ENCODE data around the gene ZC3H14.

The ZC3H14 gene

DNA sequence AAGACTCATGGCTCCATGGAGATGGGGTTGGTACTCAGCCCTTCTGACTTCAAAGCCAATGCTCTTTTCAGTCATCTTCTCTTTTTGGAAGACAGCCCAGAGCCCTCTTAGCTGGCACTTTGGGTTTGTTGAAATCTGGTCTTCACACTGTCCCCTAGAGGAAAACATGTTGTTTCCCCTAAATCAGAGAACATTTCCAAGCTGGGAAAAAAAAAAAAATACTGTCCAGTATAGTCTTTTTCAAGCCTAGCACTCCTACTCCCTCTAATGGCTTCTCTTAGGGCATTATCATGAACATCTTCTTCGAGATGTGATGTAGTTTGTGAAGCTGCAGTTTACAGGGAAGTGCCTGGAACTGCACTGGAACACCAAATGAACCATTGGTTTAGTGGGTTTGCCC, 3.0 kb upstream of the ZC3H14 start:
- no peak for TF ChIP-seq FOXK2 (IDR thresholded peaks at IDR 0.05)
- peak; percentile 31; the same call in 1 of the 2 replicates for TF ChIP-seq ZNF384 (IDR thresholded peaks at IDR 0.05)
- CTCF ChIA-PET, result interaction anchor here (1.6 kb wide), 1 partner anchor 66 kb away, joined by 3 read pairs; no protein-coding TSS in a partner anchor
- DNase-seq (ENCODE audit: extremely low spot score), result no peak
- POLR2A ChIA-PET, result no interaction called here

DNA sequence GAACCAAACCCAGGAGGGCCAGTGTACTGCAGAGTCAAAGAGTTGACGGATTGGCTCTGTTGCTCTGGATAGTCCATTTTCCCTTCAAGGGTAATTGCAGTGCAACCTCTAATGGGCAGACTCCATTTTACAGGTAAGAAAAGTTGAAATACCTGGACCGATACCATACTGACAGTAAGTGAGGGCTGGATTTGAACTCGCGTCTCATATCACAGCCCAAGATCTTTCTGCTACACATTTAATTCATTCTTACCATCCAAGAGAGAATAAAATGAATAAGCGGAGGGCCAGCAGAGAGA, 356 bp upstream of the ZC3H14 start:
- POLR2A ChIA-PET, result interaction anchor here (1.0 to 1.6 kb wide), 3 partner anchors 9 to 67 kb away, joined by 3 to 4 read pairs (median 3); no protein-coding TSS in a partner anchor
- DNase-seq (ENCODE audit: extremely low spot score), result no peak
- CTCF ChIA-PET, result no interaction called here
- TF ChIP-seq ARNT (IDR thresholded peaks at IDR 0.05), result no peak
- TF ChIP-seq BHLHE40 (IDR thresholded peaks at IDR 0.05; ENCODE audit: borderline replicate concordance), result no peak
- TF ChIP-seq, protein P1, sequence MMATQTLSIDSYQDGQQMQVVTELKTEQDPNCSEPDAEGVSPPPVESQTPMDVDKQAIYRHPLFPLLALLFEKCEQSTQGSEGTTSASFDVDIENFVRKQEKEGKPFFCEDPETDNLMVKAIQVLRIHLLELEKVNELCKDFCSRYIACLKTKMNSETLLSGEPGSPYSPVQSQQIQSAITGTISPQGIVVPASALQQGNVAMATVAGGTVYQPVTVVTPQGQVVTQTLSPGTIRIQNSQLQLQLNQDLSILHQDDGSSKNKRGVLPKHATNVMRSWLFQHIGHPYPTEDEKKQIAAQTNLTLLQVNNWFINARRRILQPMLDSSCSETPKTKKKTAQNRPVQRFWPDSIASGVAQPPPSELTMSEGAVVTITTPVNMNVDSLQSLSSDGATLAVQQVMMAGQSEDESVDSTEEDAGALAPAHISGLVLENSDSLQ (IDR thresholded peaks at IDR 0.05), result no peak
- TF ChIP-seq TARDBP (IDR thresholded peaks at IDR 0.05), result no peak
- TF ChIP-seq NFRKB (IDR thresholded peaks at IDR 0.05), result no peak
- no peak for TF ChIP-seq ELF4 (IDR thresholded peaks at IDR 0.05)
- no peak for TF ChIP-seq LEF1 (IDR thresholded peaks at IDR 0.05; ENCODE audit: borderline replicate concordance)
- TF ChIP-seq HDGF (IDR thresholded peaks at IDR 0.05; ENCODE audit: borderline replicate concordance), result no peak
- TF ChIP-seq FOXM1 (IDR thresholded peaks at IDR 0.05; ENCODE audit: borderline replicate concordance), result no peak
- no peak for TF ChIP-seq SP1 (IDR thresholded peaks at IDR 0.05)
- TF ChIP-seq FOXA1 (IDR thresholded peaks at IDR 0.05), result no peak
- TF ChIP-seq ZNF384 (IDR thresholded peaks at IDR 0.05), result no peak
- no peak for TF ChIP-seq SUZ12 (IDR thresholded peaks at IDR 0.05)
- TF ChIP-seq CTBP1 (IDR thresholded peaks at IDR 0.05; ENCODE audit: borderline replicate concordance), result no peak
- TF ChIP-seq L3MBTL2 (conservative IDR thresholded peaks at IDR 0.05), result no peak; the same call in 1 of the 2 replicates
- no peak for TF ChIP-seq FOXK2 (IDR thresholded peaks at IDR 0.05)

DNA sequence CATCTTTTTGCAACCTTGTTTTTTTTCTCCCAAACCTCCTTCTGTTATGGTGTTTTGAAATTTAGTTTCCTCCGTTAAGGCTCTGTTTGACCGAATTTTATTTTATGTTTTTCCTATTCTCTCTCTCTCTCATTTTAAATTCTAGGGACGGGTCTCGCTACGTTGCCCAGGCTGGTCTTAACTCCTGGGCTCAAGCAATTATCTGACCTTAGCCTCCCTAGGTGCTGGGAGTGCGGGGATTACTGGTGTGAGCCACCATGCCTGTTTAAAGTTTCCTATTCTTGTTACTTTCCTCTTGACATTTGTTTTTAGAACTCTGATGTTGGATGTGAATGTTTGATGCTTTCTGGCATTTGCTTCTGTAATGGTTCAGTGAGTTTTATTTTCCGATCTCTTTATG, 1.0 kb downstream of the ZC3H14 start:
- TF ChIP-seq FOXM1 (IDR thresholded peaks at IDR 0.05; ENCODE audit: borderline replicate concordance), result no peak
- no peak for TF ChIP-seq L3MBTL2 (conservative IDR thresholded peaks at IDR 0.05)
- no peak for TF ChIP-seq SUZ12 (IDR thresholded peaks at IDR 0.05)
- TF ChIP-seq NFRKB (IDR thresholded peaks at IDR 0.05), result no peak
- DNase-seq (ENCODE audit: extremely low spot score), result no peak
- CTCF ChIA-PET, result no interaction called here
- POLR2A ChIA-PET, result interaction anchor here (1.6 kb wide), 1 partner anchor 69 kb away, joined by 3 read pairs; no protein-coding TSS in a partner anchor

DNA sequence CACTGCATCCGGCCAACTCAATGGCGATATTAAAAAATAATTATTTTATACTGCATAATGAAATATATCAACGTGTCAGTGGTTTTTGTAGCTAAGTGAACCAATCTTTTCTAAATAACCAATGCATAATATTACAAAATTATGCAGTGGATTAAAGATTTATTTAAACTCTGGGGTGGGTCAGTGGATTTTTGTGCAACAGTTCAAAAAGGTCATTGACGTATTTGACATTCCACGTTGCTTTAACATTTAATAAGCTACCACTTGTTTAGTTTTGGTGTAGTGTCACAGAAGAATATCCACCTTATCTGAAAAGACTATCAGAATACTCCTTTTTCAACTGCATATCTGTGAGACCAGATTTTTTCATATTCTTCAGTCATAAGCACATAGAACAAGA, 2.6 kb downstream of the ZC3H14 start:
- TF ChIP-seq CTBP1 (IDR thresholded peaks at IDR 0.05; ENCODE audit: borderline replicate concordance) (no peak), ELF4 (IDR thresholded peaks at IDR 0.05) (no peak), FOXA1 (IDR thresholded peaks at IDR 0.05) (no peak), HDGF (IDR thresholded peaks at IDR 0.05; ENCODE audit: borderline replicate concordance) (no peak), BHLHE40 (IDR thresholded peaks at IDR 0.05; ENCODE audit: borderline replicate concordance) (no peak), SP1 (IDR thresholded peaks at IDR 0.05) (no peak), LEF1 (IDR thresholded peaks at IDR 0.05; ENCODE audit: borderline replicate concordance) (no peak), TARDBP (IDR thresholded peaks at IDR 0.05) (no peak), FOXM1 (IDR thresholded peaks at IDR 0.05; ENCODE audit: borderline replicate concordance) (no peak), FOXK2 (IDR thresholded peaks at IDR 0.05) (no peak), L3MBTL2 (conservative IDR thresholded peaks at IDR 0.05) (no peak)
- DNase-seq (ENCODE audit: extremely low spot score), result no peak
- CTCF ChIA-PET, result interaction anchor here (1.1 kb wide), 1 partner anchor 376 kb away, joined by 5 read pairs; no protein-coding TSS in a partner anchor
- POLR2A ChIA-PET, result no interaction called here

DNA sequence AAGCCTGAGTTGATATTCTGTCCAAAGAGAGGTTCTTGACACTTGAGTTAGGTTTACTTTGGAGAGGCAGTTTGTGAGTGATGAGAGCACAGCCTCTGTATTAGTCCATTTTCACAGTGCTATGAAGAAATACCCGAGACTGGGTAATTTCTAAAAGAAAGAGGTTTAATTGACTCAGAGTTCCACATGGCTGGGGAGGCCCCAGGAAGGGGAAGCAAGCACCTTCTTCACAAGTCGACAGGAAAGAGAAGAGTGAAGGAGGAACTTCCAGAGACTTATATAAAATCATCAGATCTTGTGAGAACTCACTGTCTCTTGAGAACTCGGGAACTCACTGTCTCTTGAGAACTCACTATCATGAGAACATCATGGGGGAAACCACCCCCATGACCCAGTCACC, 5.4 kb downstream of the ZC3H14 start:
- DNase-seq (ENCODE audit: extremely low spot score), result no peak
- POLR2A ChIA-PET, result interaction anchor here (1.2 kb wide), 1 partner anchor 16 kb away, joined by 4 read pairs; no protein-coding TSS in a partner anchor
- TF ChIP-seq CTBP1 (IDR thresholded peaks at IDR 0.05; ENCODE audit: borderline replicate concordance), result no peak
- no peak for TF ChIP-seq FOXA1 (IDR thresholded peaks at IDR 0.05)
- CTCF ChIA-PET, result no interaction called here

DNA sequence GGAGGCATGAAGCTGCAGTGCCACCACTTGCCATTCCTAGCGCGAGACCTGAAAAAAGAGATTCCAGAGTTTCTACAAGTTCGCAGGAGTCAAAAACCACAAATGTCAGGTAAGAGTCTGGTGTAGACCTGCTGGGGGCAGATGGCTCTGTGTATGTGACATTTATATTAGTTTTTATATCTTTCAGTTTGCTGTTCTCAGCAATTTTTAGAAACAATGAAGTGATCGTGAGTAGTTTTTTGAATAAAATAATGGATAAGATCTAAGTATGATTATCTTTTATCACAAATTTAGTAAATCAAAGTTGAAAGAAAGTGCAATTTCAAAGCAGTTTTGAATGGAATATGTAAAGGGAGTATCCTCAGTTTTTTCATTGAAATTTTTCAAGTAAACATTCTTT, 9.3 kb downstream of the ZC3H14 start:
- TF ChIP-seq LEF1 (IDR thresholded peaks at IDR 0.05; ENCODE audit: borderline replicate concordance) (no peak), HDGF (IDR thresholded peaks at IDR 0.05; ENCODE audit: borderline replicate concordance) (no peak), ELF4 (IDR thresholded peaks at IDR 0.05) (no peak), SUZ12 (IDR thresholded peaks at IDR 0.05) (no peak), FOXA1 (IDR thresholded peaks at IDR 0.05) (no peak), FOXK2 (IDR thresholded peaks at IDR 0.05) (no peak), CTBP1 (IDR thresholded peaks at IDR 0.05; ENCODE audit: borderline replicate concordance) (no peak), SP1 (IDR thresholded peaks at IDR 0.05) (no peak), NFRKB (IDR thresholded peaks at IDR 0.05) (no peak), BHLHE40 (IDR thresholded peaks at IDR 0.05; ENCODE audit: borderline replicate concordance) (no peak), TARDBP (IDR thresholded peaks at IDR 0.05) (no peak), ZNF384 (IDR thresholded peaks at IDR 0.05) (no peak)
- TF ChIP-seq, protein P1 (IDR thresholded peaks at IDR 0.05), result no peak
- ChIA-PET POLR2A (no interaction called here), CTCF (no interaction called here)
- DNase-seq (ENCODE audit: extremely low spot score), result no peak

DNA sequence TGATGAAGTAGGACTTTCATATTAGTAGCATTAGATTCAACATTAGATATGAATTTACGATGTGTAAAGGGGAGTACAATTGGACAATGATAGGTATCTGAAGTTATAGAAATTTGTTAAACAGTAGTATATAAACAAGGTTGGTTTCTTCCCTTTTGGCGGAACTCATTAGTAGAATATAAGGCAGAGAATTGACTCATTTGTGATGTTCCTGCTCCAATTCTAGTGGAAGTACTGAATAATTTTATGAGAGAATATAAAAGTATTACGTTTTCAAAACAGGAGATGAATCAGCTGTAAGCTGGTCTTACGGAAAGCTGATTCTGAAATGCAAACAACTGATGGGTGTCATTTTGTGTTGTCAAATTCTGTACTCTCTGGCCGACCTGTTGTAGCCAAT, 13.4 kb downstream of the ZC3H14 start:
- POLR2A ChIA-PET, result interaction anchor here (0.6 kb wide), 1 partner anchor 10 kb away, joined by 3 read pairs; no protein-coding TSS in a partner anchor
- DNase-seq (ENCODE audit: extremely low spot score), result no peak
- CTCF ChIA-PET, result no interaction called here
- TF ChIP-seq TARDBP (IDR thresholded peaks at IDR 0.05) (no peak), SP1 (IDR thresholded peaks at IDR 0.05) (no peak), NFRKB (IDR thresholded peaks at IDR 0.05) (no peak), BHLHE40 (IDR thresholded peaks at IDR 0.05; ENCODE audit: borderline replicate concordance) (no peak), ARNT (IDR thresholded peaks at IDR 0.05) (no peak), ELF4 (IDR thresholded peaks at IDR 0.05) (no peak), ZNF384 (IDR thresholded peaks at IDR 0.05) (no peak), L3MBTL2 (conservative IDR thresholded peaks at IDR 0.05) (no peak), CTBP1 (IDR thresholded peaks at IDR 0.05; ENCODE audit: borderline replicate concordance) (no peak), FOXK2 (IDR thresholded peaks at IDR 0.05) (no peak), FOXM1 (IDR thresholded peaks at IDR 0.05; ENCODE audit: borderline replicate concordance) (no peak)
- TF ChIP-seq, protein P1 (IDR thresholded peaks at IDR 0.05), result no peak
